Bone marrow (tissue), 2 donors: ENCODE data around the gene MYORG.
A peak's percentile ranks its signal among the peaks of the same experiment; 100 is the strongest.

Source experiments
- DNase-seq, 2 donors: peaks; one replicate each; lab custom pipeline; 2025; lab: John Stamatoyannopoulos, UW

Gene MYORG

GRCh38 chr9:34332076-34332964 is 44.4 kb downstream of the MYORG start:
- no peak for DNase-seq

DNA sequence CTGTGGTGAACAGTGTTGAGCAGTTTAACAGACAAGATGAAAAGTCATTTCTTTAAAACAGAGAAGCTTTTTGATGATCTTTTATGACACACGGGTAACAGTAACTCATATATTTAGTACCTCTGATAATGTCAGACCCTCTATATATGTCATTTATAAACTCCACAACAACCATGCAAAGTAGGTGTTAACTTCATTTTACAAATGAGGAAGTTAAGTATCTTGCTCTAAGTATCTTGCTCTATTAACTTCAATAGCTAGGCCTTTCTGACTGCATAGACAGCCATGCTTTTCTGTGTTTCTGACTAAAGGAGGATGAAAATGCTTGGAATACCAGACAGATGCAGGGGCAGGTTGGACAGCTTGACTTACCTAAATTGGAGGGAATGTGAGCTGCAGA is 45.5 kb downstream of the MYORG start:
- DNase-seq: no peak

DNA sequence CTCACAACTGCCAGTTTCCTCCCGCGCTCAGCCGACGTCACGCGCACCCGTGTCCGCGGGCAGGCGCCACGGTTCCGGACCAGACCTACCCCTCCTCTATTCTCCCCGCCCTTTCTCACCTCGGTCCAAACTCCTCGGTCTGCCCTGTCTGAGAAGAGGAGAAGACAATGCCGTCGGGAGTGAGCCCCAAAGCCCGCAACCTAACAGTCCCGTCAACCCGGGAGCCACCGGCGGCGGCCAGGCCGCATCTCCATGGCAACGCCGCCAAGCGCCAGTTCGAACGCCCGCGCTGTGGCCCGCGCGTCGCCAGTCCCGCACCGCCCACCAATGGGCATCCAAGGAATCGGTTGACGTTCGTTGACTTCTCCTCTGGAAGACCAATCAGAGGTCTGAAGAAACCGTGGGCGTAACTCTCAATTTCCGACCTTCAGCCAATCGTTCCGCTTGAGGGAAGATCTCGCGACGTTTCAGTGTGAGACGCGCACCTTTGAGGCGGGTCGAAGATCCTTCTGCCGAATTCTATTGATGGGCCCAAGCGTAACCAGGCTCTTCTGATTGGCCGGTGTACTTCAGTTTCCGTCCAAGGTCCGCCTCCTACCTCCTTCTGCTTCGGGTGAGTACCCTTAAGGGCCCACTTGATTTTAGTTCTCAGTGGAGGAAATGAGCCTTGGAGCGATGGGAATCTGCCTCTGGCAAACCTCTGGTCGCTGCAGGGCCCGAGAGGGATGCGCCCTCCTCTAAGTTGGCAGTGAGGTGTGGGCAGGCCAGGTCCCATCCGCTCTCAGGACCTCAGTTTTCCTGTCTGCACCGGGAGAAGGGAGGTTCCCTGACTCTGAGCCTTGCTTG is 47.5 kb downstream of the MYORG start, which contains the start of the genes KIF24 and NUDT2:
Gene KIF24, minus strand, starts transcription at position 282 of the 846 bp plus-strand sequence. CDS start 17,922 bp downstream, outside the sequence.
Gene NUDT2, plus strand, starts transcription at position 583 of the 846 bp plus-strand sequence. CDS start 9,471 bp downstream, outside the sequence.
- peak; percentile 77 to 99 for DNase-seq

DNA sequence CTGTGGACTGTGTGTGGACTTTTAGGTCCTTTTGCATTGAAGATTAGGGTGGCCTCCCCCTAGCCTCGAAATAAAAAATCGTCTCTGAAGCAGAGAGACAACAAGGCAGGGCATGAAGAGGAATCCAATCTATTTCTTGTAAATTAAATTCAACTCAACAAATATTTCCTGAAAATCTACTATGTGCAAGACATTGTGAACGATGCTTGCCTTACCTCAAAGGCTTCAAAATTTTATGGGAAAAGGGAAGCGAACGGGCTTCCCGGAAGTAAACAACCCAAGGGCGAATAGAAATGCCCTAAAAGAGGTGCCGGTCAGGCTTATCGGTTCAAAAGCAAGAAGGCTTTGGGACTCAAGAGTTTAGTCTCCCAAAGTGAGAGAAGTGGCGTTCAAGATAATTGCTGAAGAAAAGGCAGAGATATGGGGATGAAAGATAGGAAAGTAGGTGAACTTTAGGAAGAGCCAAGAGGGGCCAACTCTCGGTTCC is 48.2 kb downstream of the MYORG start:
- DNase-seq: peak in 1 of 2 donors; percentile 39

- no peak for DNase-seq
These were observed 50.0 kb downstream of the MYORG start for GRCh38 chr9:34326690-34327089.

GRCh38 chr9:34322899-34323591 is 53.7 kb downstream of the MYORG start:
- no peak for DNase-seq

- no peak for DNase-seq
These were observed 55.2 kb downstream of the MYORG start for GRCh38 chr9:34321451-34321850.

GRCh38 chr9:34318163-34318790 is 58.4 kb downstream of the MYORG start:
- DNase-seq: no peak

DNA sequence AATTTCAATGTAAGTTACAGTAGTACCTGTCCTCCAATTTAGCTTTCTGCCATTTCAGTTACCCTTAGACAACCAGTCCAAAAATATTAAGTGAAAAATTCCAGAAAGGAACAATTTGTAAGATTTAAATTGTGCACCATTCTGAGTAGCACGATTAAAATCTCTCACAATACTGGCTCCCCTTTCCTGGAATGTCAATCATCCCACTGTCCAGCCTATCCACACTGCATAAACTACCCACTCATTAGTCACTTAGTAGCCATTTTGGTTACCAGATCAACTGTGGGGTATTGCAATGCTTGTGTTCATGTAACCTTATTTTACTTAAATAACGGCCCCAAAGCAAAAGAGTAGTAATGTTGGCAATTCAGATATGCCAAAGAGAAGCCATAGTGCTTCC is 59.3 kb downstream of the MYORG start:
- DNase-seq: no peak
